Right renal pelvis (tissue), 4 donors: ENCODE results near the gene MRPL36. TPM values are rescaled to one million over a fixed set of nuclear protein-coding genes. Genes with fewer than 3 reads are reported as not detected.
"Not testable (repeated sequence)": the region's sequence is repeated elsewhere in the genome, so short reads cannot be mapped to it uniquely, and the experiment has no call there.

ENCODE experiments used
- DNase-seq, 4 donors: peaks; one replicate each; pipeline ENCODE4 v3.0.0-alpha.2; 2013; ENCODE audit warnings: low read depth in 4 of 4, low spot score in 3 of 4, missing footprints in 1 of 4
- polyA plus RNA-seq, 4 donors: library from polyadenylated mRNA; unstranded; fragments of 120-200 nt; gene quantifications; one replicate each; pipeline ENCODE4 v1.2.1, GENCODE V29; 2013; ENCODE audit not compliant: insufficient read length in 4 of 4

The MRPL36 gene
- polyA plus RNA-seq, result 10 to 100 TPM; 41.4 to 42.9 (median 41.9) TPM

GRCh38 chr5:1799602-1800471, at the start of gene MRPL36:
TSS of gene MRPL36 (minus strand) at chr5:1799837. CDS start at chr5:1798935, 902 bp downstream.
- DNase-seq, result peak; percentile 78 to 84 (median 81)

- no peak for DNase-seq
Measured at GRCh38 chr5:1847611-1848010, 48.0 kb upstream of the MRPL36 start.

GRCh38 chr5:1847056-1847455, 47.4 kb upstream of the MRPL36 start:
- DNase-seq, result no peak

- no peak for DNase-seq
Measured at GRCh38 chr5:1846583-1846982, 46.9 kb upstream of the MRPL36 start.

GRCh38 chr5:1845696-1846095, 46.1 kb upstream of the MRPL36 start:
- no peak for DNase-seq

- DNase-seq, result no peak
Measured at GRCh38 chr5:1844708-1845436, 45.2 kb upstream of the MRPL36 start.

- DNase-seq, result not testable (repeated sequence)
Measured at GRCh38 chr5:1843761-1844160, 44.1 kb upstream of the MRPL36 start.

GRCh38 chr5:1842004-1842819, 42.6 kb upstream of the MRPL36 start:
- no peak for DNase-seq

GRCh38 chr5:1840741-1841521, 41.3 kb upstream of the MRPL36 start:
- peak in 1 of 4 donors; percentile 12 for DNase-seq

GRCh38 chr5:1840071-1840547, 40.5 kb upstream of the MRPL36 start:
- DNase-seq, result no peak

- no peak for DNase-seq
Measured at GRCh38 chr5:1838013-1838412, 38.4 kb upstream of the MRPL36 start.

- no peak for DNase-seq
Measured at GRCh38 chr5:1836891-1837880, 37.5 kb upstream of the MRPL36 start.

- no peak for DNase-seq
Measured at GRCh38 chr5:1836176-1836890, 36.7 kb upstream of the MRPL36 start.

GRCh38 chr5:1835431-1835830, 35.8 kb upstream of the MRPL36 start:
- DNase-seq, result no peak

- DNase-seq, result no peak
Measured at GRCh38 chr5:1834721-1835429, 35.2 kb upstream of the MRPL36 start.

- DNase-seq, result no peak
Measured at GRCh38 chr5:1834022-1834551, 34.5 kb upstream of the MRPL36 start.
